Astrocyte (in vitro differentiated cells and primary cell): ENCODE data around the gene ZNF492.

ENCODE experiments used
- CTCF ChIP-seq: IDR thresholded peaks from 2 replicates; pipeline ENCODE4 v1.5.1; 2011; ENCODE audit warnings: low read depth, mild to moderate bottlenecking, inconsistent platforms, low read length, moderate library complexity; ENCODE audit not compliant: insufficient read depth
- EZH2 ChIP-seq: IDR thresholded peaks from 2 replicates; pipeline ENCODE4 v1.6.1; 2012; ENCODE audit warnings: mild to moderate bottlenecking, low read length, inconsistent platforms; ENCODE audit not compliant: insufficient read depth

GRCh38 chr19:22612316-22612715, 21.8 kb upstream of the ZNF492 start:
- TF ChIP-seq CTCF (no peak), EZH2 (no peak)
